GM12878 (cell line): Measurements from ENCODE around the gene ANKMY1. TPM values are rescaled to one million over a fixed set of nuclear protein-coding genes. Genes with fewer than 3 reads are reported as not detected.

Experiments used
- BACH1 ChIP-seq: fragments of 450-650 bp; IDR thresholded peaks from 2 replicates; pipeline ENCODE4 v1.6.1; 2017; ENCODE audit warnings: mild to moderate bottlenecking, borderline replicate concordance
- BHLHE40 ChIP-seq, 2 experiments: fragments of 450-650 bp in 1 of 2; IDR thresholded peaks; 2 replicates each; pipeline ENCODE4 v1.6.1; 2011 to 2017; ENCODE audit warnings: low read depth in 2 of 2, borderline replicate concordance in 1 of 2, improper control_type of control experiment in 1 of 2, low read length in 1 of 2, mild to moderate bottlenecking in 1 of 2
- DPF2 ChIP-seq: fragments of 450-650 bp; IDR thresholded peaks from 2 replicates; pipeline ENCODE4 v1.6.1; 2017; ENCODE audit warnings: mild to moderate bottlenecking
- GABPA ChIP-seq: IDR thresholded peaks from 2 replicates; pipeline ENCODE4 v1.6.1; 2014; ENCODE audit warnings: antibody characterized with exemption, low read depth, mild to moderate bottlenecking, inconsistent platforms
- LARP7 ChIP-seq: fragments of 450-650 bp; IDR thresholded peaks from 2 replicates; pipeline ENCODE4 v1.6.1; 2017; ENCODE audit warnings: mild to moderate bottlenecking
- MXI1 ChIP-seq: fragments of 150-350 bp; IDR thresholded peaks from 2 replicates; pipeline ENCODE4 v1.6.1; 2011; ENCODE audit warnings: low read depth, mild to moderate bottlenecking, inconsistent platforms, low read length, improper control_type of control experiment
- NR2F1 ChIP-seq: fragments of 450-650 bp; conservative IDR thresholded peaks from 2 replicates; pipeline ENCODE4 v1.6.1; 2017; ENCODE audit warnings: mild to moderate bottlenecking
- SPI1 ChIP-seq: IDR thresholded peaks from 2 replicates; pipeline ENCODE4 v1.6.1; 2011; ENCODE audit warnings: low read depth, mild to moderate bottlenecking, low read length, moderate library complexity, borderline replicate concordance; ENCODE audit not compliant: insufficient read depth
- SREBF2 ChIP-seq: IDR thresholded peaks from 2 replicates; pipeline ENCODE4 v1.6.1; 2012; ENCODE audit warnings: mild to moderate bottlenecking, low read length
- ZBTB11 ChIP-seq: fragments of 450-650 bp; formaldehyde crosslinking; IDR thresholded peaks from 2 replicates; pipeline ENCODE4 v1.5.0; 2022; ENCODE audit warnings: mild to moderate bottlenecking, missing genetic modification characterization
- ZNF207 ChIP-seq: fragments of 450-650 bp; IDR thresholded peaks from 2 replicates; pipeline ENCODE4 v1.6.1; 2014; ENCODE audit warnings: antibody characterized with exemption, mild to moderate bottlenecking, borderline replicate concordance
- ZNF24 ChIP-seq: fragments of 450-650 bp; IDR thresholded peaks from 2 replicates; pipeline ENCODE4 v1.6.1; 2017; ENCODE audit warnings: antibody characterized with exemption, mild to moderate bottlenecking
- ZNF687 ChIP-seq: fragments of 450-650 bp; IDR thresholded peaks from 2 replicates; pipeline ENCODE4 v1.6.1; 2017; ENCODE audit warnings: mild to moderate bottlenecking, moderate library complexity
- polyA plus RNA-seq, 11 experiments: library from polyadenylated mRNA; depleted of rRNA in 4 of 11; unstranded in 6 of 11; stranded (reverse) in 5 of 11; fragments of >200 nt; fragmentation: Nextera tagmentation in 4 of 11; fragmentation: Illumina TruSeq in 1 of 11; extraction: Ambion mirVana in 4 of 11; extraction: Trizol in 1 of 11; gene quantifications; 1 replicate in 1 of 11; 2 replicates in 10 of 11; pipeline versions ENCODE4 v1.2.1 to v1.2.3, GENCODE V29; 2011 to 2016; ENCODE audit warnings: inconsistent platforms in 2 of 11, missing spikeins in 2 of 11, low read depth in 1 of 11
- total RNA-seq, 4 experiments: library from RNA; depleted of rRNA in 3 of 4; stranded (reverse); fragments of >200 nt in 3 of 4; fragmentation: Illumina TruSeq in 1 of 4; extraction: Trizol in 1 of 4; gene quantifications; 2 replicates each; pipeline versions ENCODE4 v1.2.1 to v1.2.3, GENCODE V29; 2013 to 2021
- TF ChIP-seq, protein P1 (sequence below): fragments of 450-650 bp; IDR thresholded peaks from 2 replicates; pipeline ENCODE4 v1.6.1; 2017; ENCODE audit warnings: mild to moderate bottlenecking

Gene ANKMY1
- total and polyA plus RNA-seq, 10 of the 15 experiments (the other 5 are each of a cell fraction or from before 2014, with no cell fraction given): 1.1 to 15.3 (median 11.1) TPM

GRCh38 chr2:240568678-240569522 lies 11.1 kb upstream of the ANKMY1 start (continued):
- peak; percentile 82 for TF ChIP-seq LARP7
- TF ChIP-seq BHLHE40 (IDR thresholded peaks at IDR 0.05; ENCODE audit: borderline replicate concordance in 1 of 2, low read depth in 2 of 2, low read length in 1 of 2): peak in 1 of 2 experiments; percentile 68; a peak in 3 of 4 replicates
- TF ChIP-seq SPI1: no peak
- no peak for TF ChIP-seq ZNF24
- TF ChIP-seq DPF2: peak; percentile 61; the same call in 1 of the 2 replicates
- TF ChIP-seq SREBF2: no peak
- TF ChIP-seq BACH1: peak; percentile 36; the same call in 1 of the 2 replicates
- no peak for TF ChIP-seq ZBTB11 (CRISPR knock-in tag)
- TF ChIP-seq, protein P1, sequence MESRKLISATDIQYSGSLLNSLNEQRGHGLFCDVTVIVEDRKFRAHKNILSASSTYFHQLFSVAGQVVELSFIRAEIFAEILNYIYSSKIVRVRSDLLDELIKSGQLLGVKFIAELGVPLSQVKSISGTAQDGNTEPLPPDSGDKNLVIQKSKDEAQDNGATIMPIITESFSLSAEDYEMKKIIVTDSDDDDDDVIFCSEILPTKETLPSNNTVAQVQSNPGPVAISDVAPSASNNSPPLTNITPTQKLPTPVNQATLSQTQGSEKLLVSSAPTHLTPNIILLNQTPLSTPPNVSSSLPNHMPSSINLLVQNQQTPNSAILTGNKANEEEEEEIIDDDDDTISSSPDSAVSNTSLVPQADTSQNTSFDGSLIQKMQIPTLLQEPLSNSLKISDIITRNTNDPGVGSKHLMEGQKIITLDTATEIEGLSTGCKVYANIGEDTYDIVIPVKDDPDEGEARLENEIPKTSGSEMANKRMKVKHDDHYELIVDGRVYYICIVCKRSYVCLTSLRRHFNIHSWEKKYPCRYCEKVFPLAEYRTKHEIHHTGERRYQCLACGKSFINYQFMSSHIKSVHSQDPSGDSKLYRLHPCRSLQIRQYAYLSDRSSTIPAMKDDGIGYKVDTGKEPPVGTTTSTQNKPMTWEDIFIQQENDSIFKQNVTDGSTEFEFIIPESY: no peak
- TF ChIP-seq MXI1: no peak
- TF ChIP-seq GABPA: no peak
- peak; percentile 82 for TF ChIP-seq NR2F1
- TF ChIP-seq ZNF207: 0 out of 2 replicates have a peak, but pooled peaks have one; percentile 43
- TF ChIP-seq ZNF687: 0 out of 2 replicates have a peak, but pooled peaks have one; percentile 27
